GM12878 (cell line): ENCODE results near the gene INO80. TPM values are rescaled to one million over a fixed set of nuclear protein-coding genes. Genes with fewer than 3 reads are reported as not detected.

Source experiments
- ATAC-seq: fragments of 200-7000 bp; cut with Tn5 transposase; 3 replicates; pipeline ENCODE4 v1.9.1; 2020; ENCODE audit warnings: mild to moderate bottlenecking, moderate library complexity
- BruUV-seq: library from RNA; stranded (reverse); fragments of 400-500 nt; replicated peaks from 2 replicates; lab custom pipeline; 2021; lab: Mats Ljungman, UMichigan
- CTCF ChIA-PET: fragments of 300-600 bp; sonication (Branson Sonifier 250); formaldehyde crosslinking; extraction: SDS; loops from one replicate; lab custom pipeline; 2021; ENCODE audit warnings: inconsistent platforms; lab: Yijun Ruan, JAX
- POLR2A ChIA-PET: fragments of 350-600 bp; formaldehyde crosslinking; extraction: SDS; loops from one replicate; lab custom pipeline; 2021; ENCODE audit warnings: inconsistent platforms; lab: Charles Lee
- RAD21 ChIA-PET: fragments of 300-600 bp; sonication (Branson Sonifier 250); formaldehyde crosslinking; loops from one replicate; lab custom pipeline; 2023; ENCODE audit warnings: antibody characterized with exemption; ENCODE audit not compliant: unreplicated experiment; lab: Charles Lee
- SMC1A ChIA-PET: fragments of 300-600 bp; sonication (Branson Sonifier 250); formaldehyde crosslinking; loops from one replicate; lab custom pipeline; 2023; ENCODE audit not compliant: unreplicated experiment, uncharacterized antibody; lab: Charles Lee
- DNase-seq: peaks from one replicate; pipeline ENCODE4 v3.0.0-alpha.2; 2011; ENCODE audit warnings: low read depth, low spot score
- FAIRE-seq: peaks from 3 replicates; lab custom pipeline; 2011; peaks lifted over from hg19 to GRCh38; lab: Jason Lieb, UNC
- H2AFZ ChIP-seq: 2 replicates; pipeline ENCODE4 v1.6.0; 2011; ENCODE audit warnings: low read depth, low read length, control low read depth; ENCODE audit not compliant: control insufficient read depth
- H3K27ac ChIP-seq: 2 replicates; pipeline ENCODE4 v1.5.1; 2011; ENCODE audit warnings: control low read depth; ENCODE audit not compliant: control insufficient read depth, insufficient read depth
- H3K27me3 ChIP-seq, 2 experiments: replicated peaks in 1 of 2; 2 replicates each; pipeline versions ENCODE4 v1.6.0 to v1.6.1; 2011; ENCODE audit warnings: low read length in 1 of 2; ENCODE audit not compliant: control insufficient read depth in 2 of 2, insufficient read depth in 2 of 2
- H3K36me3 ChIP-seq, 2 experiments: 2 replicates each; pipeline ENCODE4 v1.5.1; 2011; ENCODE audit warnings: low read length in 1 of 2; ENCODE audit not compliant: control insufficient read depth in 2 of 2, insufficient read depth in 2 of 2
- H3K4me1 ChIP-seq: 2 replicates; pipeline ENCODE4 v1.6.1; 2011; ENCODE audit warnings: mild to moderate bottlenecking, low read length, moderate library complexity, mixed read lengths; ENCODE audit not compliant: control insufficient read depth, insufficient read depth
- H3K4me2 ChIP-seq: 2 replicates; pipeline ENCODE4 v1.6.0; 2011; ENCODE audit warnings: control low read depth; ENCODE audit not compliant: control insufficient read depth, insufficient read depth
- H3K4me3 ChIP-seq: fragments of 200-600 bp; sonication (generic); 2 replicates; pipeline ENCODE4 v1.5.1; 2016
- H3K79me2 ChIP-seq: 2 replicates; pipeline ENCODE4 v1.6.0; 2011; ENCODE audit warnings: low read length; ENCODE audit not compliant: control insufficient read depth, insufficient read depth
- H3K9ac ChIP-seq: 2 replicates; pipeline ENCODE4 v1.8.0; 2011; ENCODE audit warnings: low read length, control low read depth, mixed read lengths; ENCODE audit not compliant: control insufficient read depth, insufficient read depth
- H3K9me3 ChIP-seq: replicated peaks from 3 replicates; pipeline ENCODE4 v1.5.1; 2011; ENCODE audit warnings: mild to moderate bottlenecking, low read length; ENCODE audit not compliant: control insufficient read depth, insufficient read depth
- H4K20me1 ChIP-seq: 2 replicates; pipeline ENCODE4 v1.6.0; 2011; ENCODE audit not compliant: control insufficient read depth, insufficient read depth
- BMI1 ChIP-seq: fragments of 450-650 bp; IDR thresholded peaks from 2 replicates; pipeline ENCODE4 v1.6.1; 2016; ENCODE audit warnings: mild to moderate bottlenecking, moderate library complexity, borderline replicate concordance
- EED ChIP-seq: sonication (generic); IDR thresholded peaks from 2 replicates; pipeline ENCODE4 v1.6.1; 2016; ENCODE audit warnings: antibody characterized with exemption, low read depth
- IKZF2 ChIP-seq, 2 experiments: fragments of 450-650 bp; IDR thresholded peaks; 2 replicates each; pipeline ENCODE4 v1.6.1; 2017; ENCODE audit warnings: mild to moderate bottlenecking in 2 of 2, moderate library complexity in 2 of 2
- MTA3 ChIP-seq: IDR thresholded peaks from 2 replicates; pipeline ENCODE4 v1.6.1; 2012; ENCODE audit warnings: low read length, inconsistent platforms, borderline replicate concordance
- NBN ChIP-seq: fragments of 450-650 bp; IDR thresholded peaks from 2 replicates; pipeline ENCODE4 v1.6.1; 2016
- PAX8 ChIP-seq: fragments of 450-650 bp; IDR thresholded peaks from 2 replicates; pipeline ENCODE4 v1.6.1; 2017; ENCODE audit warnings: mild to moderate bottlenecking, moderate library complexity
- POU2F2 ChIP-seq: IDR thresholded peaks from 3 replicates; pipeline ENCODE4 v1.6.1; 2011; ENCODE audit warnings: low read depth, mild to moderate bottlenecking, low read length, borderline replicate concordance
- RCOR1 ChIP-seq: conservative IDR thresholded peaks from 2 replicates; pipeline ENCODE4 v1.6.1; 2012; ENCODE audit warnings: low read depth, low read length, improper control_type of control experiment
- SMAD5 ChIP-seq: IDR thresholded peaks from 2 replicates; pipeline ENCODE4 v1.6.1; 2016; ENCODE audit warnings: antibody characterized with exemption, low read depth
- ZBED1 ChIP-seq: IDR thresholded peaks from 2 replicates; pipeline ENCODE4 v1.6.1; 2016; ENCODE audit warnings: borderline replicate concordance
- WGBS: methylation state at CpG from one replicate; pipeline ENCODE4 v1.1.6; 2016; ENCODE audit warnings: low lambda C conversion rate; ENCODE audit not compliant: insufficient replicate concordance, insufficient coverage; ENCODE audit errors: missing lambda C conversion rate; 5-methylcytosine and 5-hydroxymethylcytosine counted together
- in situ Hi-C: fragments of 300-500 bp; cut with MboI; formaldehyde crosslinking; loops from 9 replicates; pipeline ENCODE4 v1.14.3; 2018; ENCODE audit warnings: mixed read lengths
- intact Hi-C: fragments of 100-400 bp; cut with micrococcal nuclease; formaldehyde crosslinking; loops from one replicate; pipeline ENCODE4 v1.14.2; 2022; ENCODE audit not compliant: unreplicated experiment
- polyA plus RNA-seq, 11 experiments: library from polyadenylated mRNA; depleted of rRNA in 4 of 11; unstranded in 6 of 11; stranded (reverse) in 5 of 11; fragments of >200 nt; fragmentation: Nextera tagmentation in 4 of 11; fragmentation: Illumina TruSeq in 1 of 11; extraction: Ambion mirVana in 4 of 11; extraction: Trizol in 1 of 11; gene quantifications; 1 replicate in 1 of 11; 2 replicates in 10 of 11; pipeline versions ENCODE4 v1.2.1 to v1.2.3, GENCODE V29; 2011 to 2016; ENCODE audit warnings: inconsistent platforms in 2 of 11, missing spikeins in 2 of 11, low read depth in 1 of 11
- total RNA-seq, 4 experiments: library from RNA; depleted of rRNA in 3 of 4; stranded (reverse); fragments of >200 nt in 3 of 4; fragmentation: Illumina TruSeq in 1 of 4; extraction: Trizol in 1 of 4; gene quantifications; 2 replicates each; pipeline versions ENCODE4 v1.2.1 to v1.2.3, GENCODE V29; 2013 to 2021
- TF ChIP-seq, protein P1 (sequence below): IDR thresholded peaks from 2 replicates; pipeline ENCODE4 v1.6.1; 2011; ENCODE audit warnings: borderline replicate concordance, low read depth, mild to moderate bottlenecking, moderate library complexity, mixed read lengths, low read length; ENCODE audit not compliant: insufficient read depth; ENCODE audit errors: extremely low read length
- TF ChIP-seq, protein P2 (sequence below): fragments of 450-650 bp; IDR thresholded peaks from 2 replicates; pipeline ENCODE4 v1.6.1; 2017; ENCODE audit warnings: mild to moderate bottlenecking, moderate library complexity
- TF ChIP-seq, protein P3 (sequence below): IDR thresholded peaks from 2 replicates; pipeline ENCODE4 v1.6.1; 2012; ENCODE audit warnings: low read depth, low read length, improper control_type of control experiment
- TF ChIP-seq, protein P4 (sequence below): fragments of 450-650 bp; IDR thresholded peaks from 2 replicates; pipeline ENCODE4 v1.6.1; 2014; ENCODE audit warnings: mild to moderate bottlenecking

Gene INO80
- total and polyA plus RNA-seq, 10 of the 15 experiments (the other 5 are each of a cell fraction or from before 2014, with no cell fraction given), result 4.5 to 25.0 (median 14.2) TPM

DNA sequence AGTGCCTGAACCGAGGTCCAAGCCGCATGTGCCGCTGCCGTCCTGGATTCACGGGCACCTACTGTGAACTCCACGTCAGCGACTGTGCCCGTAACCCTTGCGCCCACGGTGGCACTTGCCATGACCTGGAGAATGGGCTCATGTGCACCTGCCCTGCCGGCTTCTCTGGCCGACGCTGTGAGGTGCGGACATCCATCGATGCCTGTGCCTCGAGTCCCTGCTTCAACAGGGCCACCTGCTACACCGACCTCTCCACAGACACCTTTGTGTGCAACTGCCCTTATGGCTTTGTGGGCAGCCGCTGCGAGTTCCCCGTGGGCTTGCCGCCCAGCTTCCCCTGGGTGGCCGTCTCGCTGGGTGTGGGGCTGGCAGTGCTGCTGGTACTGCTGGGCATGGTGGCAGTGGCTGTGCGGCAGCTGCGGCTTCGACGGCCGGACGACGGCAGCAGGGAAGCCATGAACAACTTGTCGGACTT is 179.8 kb downstream of the INO80 start (continued):
- TF ChIP-seq EED, result no peak

DNA sequence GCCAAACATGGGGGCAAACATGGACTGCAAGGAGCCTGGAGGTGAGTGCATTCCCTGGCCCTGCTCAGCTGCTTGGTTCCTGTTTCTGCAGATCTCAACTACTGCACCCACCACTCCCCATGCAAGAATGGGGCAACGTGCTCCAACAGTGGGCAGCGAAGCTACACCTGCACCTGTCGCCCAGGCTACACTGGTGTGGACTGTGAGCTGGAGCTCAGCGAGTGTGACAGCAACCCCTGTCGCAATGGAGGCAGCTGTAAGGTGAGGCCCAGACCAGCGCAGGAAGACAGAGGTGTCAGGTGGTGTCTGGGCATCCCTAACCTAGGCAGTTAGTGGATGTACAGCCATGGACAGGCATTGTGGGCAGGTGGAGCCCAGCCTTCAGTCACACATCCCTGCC is 181.6 kb downstream of the INO80 start:
- Histone ChIP-seq H3K27ac (no peak overlapping the region), H4K20me1 (no peaks in the 10 kb centered on the region), H3K36me3 (no peaks in the 10 kb centered on the region), H3K9ac (no peak overlapping the region)
- ChIA-PET POLR2A (no interaction called here), RAD21 (no interaction called here)
- BruUV-seq, result no TSS peak
- intact Hi-C loops, result no loop called here
- 45% methylated on average over 6 of the region's 6 CpGs for WGBS
- DNase-seq (no peak), FAIRE-seq (no peak)
- TF ChIP-seq, protein P1, sequence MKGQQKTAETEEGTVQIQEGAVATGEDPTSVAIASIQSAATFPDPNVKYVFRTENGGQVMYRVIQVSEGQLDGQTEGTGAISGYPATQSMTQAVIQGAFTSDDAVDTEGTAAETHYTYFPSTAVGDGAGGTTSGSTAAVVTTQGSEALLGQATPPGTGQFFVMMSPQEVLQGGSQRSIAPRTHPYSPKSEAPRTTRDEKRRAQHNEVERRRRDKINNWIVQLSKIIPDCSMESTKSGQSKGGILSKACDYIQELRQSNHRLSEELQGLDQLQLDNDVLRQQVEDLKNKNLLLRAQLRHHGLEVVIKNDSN, result no peak
- TF ChIP-seq NBN, result no peak
- TF ChIP-seq IKZF2 (IDR thresholded peaks at IDR 0.05), result no peak
- TF ChIP-seq, protein P2, sequence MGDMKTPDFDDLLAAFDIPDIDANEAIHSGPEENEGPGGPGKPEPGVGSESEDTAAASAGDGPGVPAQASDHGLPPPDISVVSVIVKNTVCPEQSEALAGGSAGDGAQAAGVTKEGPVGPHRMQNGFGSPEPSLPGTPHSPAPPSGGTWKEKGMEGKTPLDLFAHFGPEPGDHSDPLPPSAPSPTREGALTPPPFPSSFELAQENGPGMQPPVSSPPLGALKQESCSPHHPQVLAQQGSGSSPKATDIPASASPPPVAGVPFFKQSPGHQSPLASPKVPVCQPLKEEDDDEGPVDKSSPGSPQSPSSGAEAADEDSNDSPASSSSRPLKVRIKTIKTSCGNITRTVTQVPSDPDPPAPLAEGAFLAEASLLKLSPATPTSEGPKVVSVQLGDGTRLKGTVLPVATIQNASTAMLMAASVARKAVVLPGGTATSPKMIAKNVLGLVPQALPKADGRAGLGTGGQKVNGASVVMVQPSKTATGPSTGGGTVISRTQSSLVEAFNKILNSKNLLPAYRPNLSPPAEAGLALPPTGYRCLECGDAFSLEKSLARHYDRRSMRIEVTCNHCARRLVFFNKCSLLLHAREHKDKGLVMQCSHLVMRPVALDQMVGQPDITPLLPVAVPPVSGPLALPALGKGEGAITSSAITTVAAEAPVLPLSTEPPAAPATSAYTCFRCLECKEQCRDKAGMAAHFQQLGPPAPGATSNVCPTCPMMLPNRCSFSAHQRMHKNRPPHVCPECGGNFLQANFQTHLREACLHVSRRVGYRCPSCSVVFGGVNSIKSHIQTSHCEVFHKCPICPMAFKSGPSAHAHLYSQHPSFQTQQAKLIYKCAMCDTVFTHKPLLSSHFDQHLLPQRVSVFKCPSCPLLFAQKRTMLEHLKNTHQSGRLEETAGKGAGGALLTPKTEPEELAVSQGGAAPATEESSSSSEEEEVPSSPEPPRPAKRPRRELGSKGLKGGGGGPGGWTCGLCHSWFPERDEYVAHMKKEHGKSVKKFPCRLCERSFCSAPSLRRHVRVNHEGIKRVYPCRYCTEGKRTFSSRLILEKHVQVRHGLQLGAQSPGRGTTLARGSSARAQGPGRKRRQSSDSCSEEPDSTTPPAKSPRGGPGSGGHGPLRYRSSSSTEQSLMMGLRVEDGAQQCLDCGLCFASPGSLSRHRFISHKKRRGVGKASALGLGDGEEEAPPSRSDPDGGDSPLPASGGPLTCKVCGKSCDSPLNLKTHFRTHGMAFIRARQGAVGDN, result no peak
- no peak for TF ChIP-seq BMI1
- TF ChIP-seq RCOR1, result no peak
- TF ChIP-seq ZBED1, result no peak
- TF ChIP-seq, protein P3, sequence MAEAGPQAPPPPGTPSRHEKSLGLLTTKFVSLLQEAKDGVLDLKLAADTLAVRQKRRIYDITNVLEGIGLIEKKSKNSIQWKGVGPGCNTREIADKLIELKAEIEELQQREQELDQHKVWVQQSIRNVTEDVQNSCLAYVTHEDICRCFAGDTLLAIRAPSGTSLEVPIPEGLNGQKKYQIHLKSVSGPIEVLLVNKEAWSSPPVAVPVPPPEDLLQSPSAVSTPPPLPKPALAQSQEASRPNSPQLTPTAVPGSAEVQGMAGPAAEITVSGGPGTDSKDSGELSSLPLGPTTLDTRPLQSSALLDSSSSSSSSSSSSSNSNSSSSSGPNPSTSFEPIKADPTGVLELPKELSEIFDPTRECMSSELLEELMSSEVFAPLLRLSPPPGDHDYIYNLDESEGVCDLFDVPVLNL, result no peak
- no peak for TF ChIP-seq MTA3
- TF ChIP-seq POU2F2, result no peak
- TF ChIP-seq SMAD5, result no peak
- TF ChIP-seq, protein P4, sequence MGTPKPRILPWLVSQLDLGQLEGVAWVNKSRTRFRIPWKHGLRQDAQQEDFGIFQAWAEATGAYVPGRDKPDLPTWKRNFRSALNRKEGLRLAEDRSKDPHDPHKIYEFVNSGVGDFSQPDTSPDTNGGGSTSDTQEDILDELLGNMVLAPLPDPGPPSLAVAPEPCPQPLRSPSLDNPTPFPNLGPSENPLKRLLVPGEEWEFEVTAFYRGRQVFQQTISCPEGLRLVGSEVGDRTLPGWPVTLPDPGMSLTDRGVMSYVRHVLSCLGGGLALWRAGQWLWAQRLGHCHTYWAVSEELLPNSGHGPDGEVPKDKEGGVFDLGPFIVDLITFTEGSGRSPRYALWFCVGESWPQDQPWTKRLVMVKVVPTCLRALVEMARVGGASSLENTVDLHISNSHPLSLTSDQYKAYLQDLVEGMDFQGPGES, result no peak
- no peak for TF ChIP-seq PAX8
- TF ChIP-seq, all 136 proteins: peak for 0
- Histone ChIP-seq H3K27me3 (peaks cover 3 to 7% of the 10 kb centered on the region in 2 experiments; a peak in 3 of 4 replicates), H3K79me2 (no peaks in the 10 kb centered on the region), H3K4me2 (no peak overlapping the region), H3K4me3 (no peak overlapping the region), H3K9me3 (no peaks in the 10 kb centered on the region), H3K4me1 (peaks cover 18% of the 10 kb centered on the region), H2AFZ (no peak overlapping the region)
- ChIA-PET CTCF (interaction anchor here (1.7 to 2.7 kb wide), 2 partner anchors 29 to 87 kb away, joined by 6 to 13 read pairs; no protein-coding TSS in a partner anchor), SMC1A (no interaction called here)
- in situ Hi-C loops, result no loop called here
- ATAC-seq, result no peak
